ENCODE results near the gene UNKL.

Gene UNKL

DNA sequence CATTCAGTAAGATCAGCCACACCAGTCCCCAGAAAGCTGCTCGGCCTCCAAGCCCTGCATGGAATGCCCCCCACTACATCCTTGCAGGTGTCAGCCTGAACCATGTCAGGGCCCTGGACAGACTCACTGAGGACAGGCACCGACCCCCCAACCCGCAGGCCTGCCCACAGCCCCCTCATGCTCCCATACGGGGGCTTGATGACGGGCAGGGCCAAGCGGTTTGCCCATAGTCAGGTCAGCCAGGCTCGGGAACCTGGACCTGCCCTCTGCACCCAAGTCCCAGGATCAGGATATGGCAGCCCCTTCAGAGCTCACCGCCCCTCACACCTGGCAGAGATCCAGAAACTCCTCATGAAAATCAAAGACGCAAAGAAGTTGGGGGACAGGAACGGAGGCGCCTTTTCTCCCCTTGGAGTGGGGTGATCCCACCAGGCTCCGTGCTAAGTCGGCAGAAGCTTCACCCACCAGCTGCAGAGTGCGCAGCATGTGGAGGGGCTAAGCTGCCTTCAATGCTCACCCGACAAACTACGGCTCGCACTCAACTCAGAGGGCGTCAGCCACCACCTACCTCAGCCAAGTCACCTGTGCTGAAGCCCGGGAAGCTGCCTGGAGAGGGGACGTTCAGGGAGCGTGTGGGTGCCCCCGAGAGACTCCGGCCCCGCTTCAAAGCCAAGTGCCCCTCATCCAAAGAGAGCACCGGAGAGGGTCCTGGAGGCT lies 36.3 kb downstream of the UNKL start:
- DNase-seq (ENCODE audit: low read depth in 1 of 2, low spot score in 1 of 2) = no peak

DNA sequence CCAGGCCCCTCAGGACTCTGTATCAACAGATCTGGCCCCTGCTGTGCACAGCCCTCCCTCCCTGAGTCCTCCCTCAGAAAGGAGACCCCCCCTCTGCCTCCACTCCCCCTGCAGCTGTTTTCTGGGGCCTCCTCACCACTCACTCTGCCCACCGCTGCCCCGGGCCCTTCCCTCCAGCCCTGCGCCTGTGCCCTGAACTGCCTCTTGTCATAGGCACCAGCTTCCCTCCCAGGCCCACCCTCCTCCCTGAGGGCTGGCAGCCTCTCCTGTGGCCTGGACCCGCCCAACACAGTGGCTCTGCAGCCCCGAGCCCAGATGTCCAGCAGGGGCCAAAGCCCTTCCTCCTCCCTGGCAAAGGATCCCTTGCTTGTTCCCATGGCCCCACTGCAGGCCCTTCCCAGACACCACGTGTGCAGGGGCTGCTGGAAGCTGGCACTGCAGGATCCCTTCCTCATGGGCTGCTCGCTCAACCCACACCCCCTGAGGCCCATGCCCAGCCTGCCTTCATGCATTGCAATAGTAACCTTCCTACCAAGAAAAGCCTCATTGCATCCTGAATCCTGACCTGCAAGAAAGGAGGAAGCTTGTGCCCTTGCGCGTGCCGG lies 37.0 kb downstream of the UNKL start:
- no peak for DNase-seq (ENCODE audit: low read depth in 1 of 2, low spot score in 1 of 2)

DNA sequence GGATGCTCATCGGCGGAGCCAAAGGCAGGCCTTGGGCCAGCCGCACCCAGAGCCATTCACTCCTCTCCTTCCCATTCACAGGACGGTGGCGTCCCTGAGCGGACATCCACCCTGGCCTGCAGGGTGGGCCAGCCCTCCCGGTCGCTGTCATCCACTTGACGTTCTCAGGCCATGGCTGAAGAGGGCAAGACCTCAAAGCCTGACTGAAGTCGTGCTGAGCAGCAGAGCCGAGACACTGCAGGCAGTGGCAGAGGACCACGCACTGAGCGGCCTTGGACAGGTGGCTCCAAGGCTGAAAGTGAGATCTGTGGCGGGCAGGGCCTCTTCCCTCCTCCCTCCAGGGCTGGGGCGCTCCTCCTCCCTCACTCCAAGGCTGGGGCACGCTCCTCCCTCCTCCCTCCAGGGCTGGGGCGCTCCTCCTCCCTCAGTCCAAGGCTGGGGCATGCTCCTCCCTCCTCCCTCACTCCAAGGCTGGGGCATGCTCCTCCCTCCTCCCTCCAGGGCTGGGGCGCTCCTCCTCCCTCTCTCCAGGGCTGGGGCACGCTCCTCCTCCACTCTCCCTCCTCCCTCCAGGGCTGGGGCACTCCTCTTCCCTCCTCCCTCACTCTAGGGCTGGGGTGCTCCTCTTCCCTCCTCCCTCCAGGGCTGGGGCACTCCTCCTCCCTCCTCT lies 38.6 kb downstream of the UNKL start:
- no peak for DNase-seq (ENCODE audit: low read depth in 1 of 2, low spot score in 1 of 2)

DNA sequence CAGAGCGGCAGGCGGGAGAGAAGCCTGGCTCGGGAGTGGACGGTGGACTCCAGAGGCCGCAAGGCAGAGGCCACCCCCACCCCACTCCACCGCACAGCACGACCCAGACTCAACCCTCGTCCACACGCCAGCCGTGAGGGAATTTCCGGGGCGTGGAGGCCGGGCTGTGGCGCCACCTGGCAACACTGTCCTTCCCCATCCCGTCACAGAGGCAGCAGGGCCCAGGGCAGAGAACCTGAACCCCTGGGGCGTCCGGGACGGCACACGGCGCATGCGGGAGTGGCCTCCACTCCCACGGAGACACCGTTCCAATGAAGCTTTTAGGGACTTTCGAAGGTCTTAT lies 39.2 kb downstream of the UNKL start:
- DNase-seq (ENCODE audit: low read depth in 1 of 2, low spot score in 1 of 2) = no peak

DNA sequence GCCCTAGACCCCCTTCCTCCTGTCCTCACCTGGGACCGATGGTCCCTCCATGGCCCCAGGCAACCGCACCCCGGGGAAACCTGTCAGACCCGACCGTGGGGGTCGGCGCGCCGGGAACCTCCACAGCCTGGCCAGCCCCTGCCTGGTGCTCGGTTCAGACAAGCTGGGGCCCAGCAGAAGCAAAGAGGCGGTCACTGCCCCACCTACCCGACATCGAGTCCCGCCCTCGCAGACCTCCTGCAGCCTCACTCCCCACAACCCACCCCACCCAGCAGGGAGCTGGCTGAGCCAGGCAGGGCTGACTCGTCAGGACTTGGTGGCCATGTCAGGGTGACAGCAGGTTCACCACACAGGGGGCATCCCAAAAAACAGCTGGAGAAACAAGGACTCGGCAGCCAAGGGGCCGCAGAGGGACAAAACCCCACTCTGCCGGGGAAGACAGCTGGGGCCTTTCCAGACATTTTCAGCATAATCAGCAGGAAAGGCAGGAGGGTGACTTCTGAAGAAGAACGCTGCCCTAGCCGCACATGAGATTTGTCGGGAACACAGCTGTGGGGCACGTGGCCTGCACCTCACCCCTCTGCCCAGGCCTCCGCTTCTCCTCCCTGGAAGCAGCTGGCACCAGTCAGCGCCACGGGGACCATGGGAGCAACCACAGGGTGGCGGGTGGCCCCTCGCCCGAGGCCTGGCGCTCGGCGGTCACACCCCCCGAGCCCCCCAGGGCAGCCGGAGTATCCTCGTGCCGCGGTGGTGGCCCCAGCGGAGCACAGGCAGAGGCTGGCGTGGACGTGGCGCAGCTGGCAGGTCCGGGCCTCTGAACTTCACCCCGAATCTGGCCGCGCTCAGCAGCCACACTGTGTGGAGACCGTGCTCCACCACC lies 39.8 kb downstream of the UNKL start:
- no peak for DNase-seq (ENCODE audit: low read depth in 1 of 2, low spot score in 1 of 2)

DNA sequence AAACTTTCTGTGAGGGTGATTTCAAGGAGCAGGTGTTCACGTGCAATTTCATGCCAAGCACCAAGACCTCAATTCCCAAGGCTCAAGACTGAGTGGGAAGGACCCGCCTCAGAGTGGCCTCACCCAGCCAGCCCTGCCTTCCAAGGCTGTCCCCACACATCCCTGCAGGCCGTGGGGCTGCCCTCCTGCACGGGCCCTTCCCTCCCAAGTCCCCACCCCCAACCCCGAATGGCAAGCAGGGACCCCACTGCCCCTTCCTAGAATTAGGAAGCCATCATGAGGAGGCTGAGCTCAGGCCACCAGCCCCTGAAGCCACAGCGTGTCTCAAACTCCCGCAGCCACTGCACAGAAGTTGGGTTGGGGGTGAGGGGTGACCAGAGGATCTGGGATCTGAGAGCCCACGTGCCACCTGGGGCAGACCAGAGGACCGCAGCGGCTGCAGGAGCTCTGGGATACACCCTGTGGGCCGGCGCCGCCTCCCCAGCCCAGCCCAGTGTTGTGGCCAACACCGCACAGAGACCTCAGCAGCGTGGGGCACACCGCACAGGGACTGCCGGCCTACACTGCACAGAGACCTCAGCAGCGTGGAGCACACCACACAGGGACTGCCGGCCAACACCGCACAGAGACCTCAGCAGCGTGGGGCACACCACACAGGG lies 42.1 kb downstream of the UNKL start:
- DNase-seq (ENCODE audit: low read depth in 1 of 2, low spot score in 1 of 2) = no peak

DNA sequence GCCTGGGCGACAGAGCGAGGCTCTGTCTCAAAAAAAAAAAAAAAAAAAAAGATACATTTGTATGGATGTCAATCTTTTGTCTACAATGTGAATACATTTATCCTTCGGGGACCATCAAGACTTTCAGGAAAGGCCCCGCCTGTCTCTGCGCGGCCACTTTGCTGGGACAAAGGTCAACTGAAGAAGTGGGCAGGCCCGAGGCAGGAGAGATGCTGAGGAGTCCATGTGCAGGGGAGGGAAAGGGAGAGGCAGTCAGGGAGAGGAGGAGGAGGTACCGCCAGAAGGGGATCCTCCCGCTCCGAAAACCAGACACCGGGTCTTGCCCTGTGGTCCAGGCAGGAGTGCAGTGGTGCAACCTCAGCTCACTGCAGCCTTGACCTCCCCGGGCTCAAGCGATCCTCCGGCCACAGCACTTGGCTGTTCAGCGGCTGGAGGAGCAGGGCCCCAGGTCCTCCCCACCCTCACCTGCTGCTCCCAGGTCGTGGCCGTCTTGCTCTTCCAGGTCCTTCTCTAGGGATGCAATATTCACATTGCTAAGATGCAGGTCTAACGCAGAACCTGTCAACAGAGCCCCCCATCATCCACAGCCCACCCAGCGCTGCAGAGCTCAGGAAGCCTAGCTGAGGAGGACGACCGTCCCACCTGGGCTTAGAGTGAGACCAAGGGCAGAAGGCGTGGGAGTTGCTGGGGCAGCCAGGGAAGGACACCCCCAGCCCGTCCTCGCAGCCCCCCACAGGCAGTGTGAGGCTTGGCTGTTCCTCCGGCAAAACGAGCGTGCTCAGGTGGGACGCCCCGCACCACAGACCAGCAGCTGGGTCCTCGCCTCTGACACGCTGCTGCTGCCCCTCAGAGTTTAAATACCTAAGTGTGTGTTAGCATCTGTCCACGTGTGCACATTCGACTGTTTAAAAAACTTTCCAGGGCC lies 43.2 kb downstream of the UNKL start:
- no peak for DNase-seq (ENCODE audit: low read depth in 1 of 2, low spot score in 1 of 2)

DNA sequence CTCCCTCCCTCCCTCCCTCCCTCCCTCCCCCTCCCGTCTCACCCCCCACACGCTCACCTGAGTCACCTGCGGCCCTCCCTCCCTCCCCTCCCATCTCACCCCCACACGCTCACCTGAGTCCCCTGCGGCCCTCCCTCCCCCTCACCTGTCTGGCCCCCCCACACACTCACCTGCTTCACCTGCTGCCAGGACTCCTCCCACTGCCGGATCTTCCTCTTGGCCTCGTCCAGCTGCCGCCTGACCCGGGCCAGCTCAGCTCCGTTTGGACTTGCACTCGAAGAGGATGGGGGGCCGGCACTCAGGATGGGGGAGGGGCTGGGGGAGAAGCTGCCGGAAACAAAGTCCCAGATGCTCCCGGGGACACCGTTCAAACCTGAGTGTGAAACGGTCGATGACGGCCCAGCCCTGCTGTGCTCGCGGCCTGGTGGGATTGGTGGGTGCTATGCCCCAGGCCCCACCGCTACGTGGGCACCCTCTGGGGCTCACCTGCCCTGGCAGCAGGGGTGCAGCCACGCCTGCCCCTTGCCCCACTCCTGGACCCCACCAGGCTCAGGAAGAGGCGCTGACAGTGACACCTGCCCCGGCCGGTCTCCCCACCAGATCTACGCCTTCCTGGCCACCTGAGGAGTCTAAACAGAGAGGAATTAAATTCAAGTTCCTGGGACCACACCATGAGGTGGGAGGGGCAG lies 46.9 kb downstream of the UNKL start:
- no peak for DNase-seq (ENCODE audit: low read depth in 1 of 2, low spot score in 1 of 2)

DNA sequence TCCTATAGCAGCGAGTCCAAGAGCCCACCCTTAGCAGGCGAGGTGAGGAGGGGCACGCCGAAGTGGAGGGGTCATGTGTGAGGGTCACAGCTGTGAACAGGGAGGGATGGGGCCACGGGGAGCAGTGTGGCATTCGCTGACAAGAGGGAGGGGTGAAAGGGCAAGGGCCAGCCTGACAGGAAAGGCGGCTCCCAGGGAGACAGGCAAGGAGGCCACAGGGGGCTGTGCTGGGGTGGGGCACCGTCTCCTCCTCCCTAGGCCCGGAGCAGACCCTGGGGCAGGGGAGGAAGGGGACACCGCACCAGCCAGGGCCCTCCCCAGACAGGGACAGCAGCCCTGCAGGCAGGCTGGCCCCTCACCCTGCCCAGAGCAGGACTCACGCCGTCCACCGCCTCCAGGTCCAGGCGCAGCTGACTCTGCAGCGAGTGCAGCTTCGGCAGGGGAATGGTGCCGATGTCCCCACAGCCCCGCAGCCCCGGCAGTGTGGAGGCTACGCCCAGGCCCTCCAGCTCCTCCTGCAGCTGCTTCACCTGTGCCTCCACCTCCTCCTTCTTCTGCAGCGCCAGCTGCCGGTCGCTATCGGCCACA lies 47.7 kb downstream of the UNKL start:
- DNase-seq (ENCODE audit: low read depth in 1 of 2, low spot score in 1 of 2) = no peak

DNA sequence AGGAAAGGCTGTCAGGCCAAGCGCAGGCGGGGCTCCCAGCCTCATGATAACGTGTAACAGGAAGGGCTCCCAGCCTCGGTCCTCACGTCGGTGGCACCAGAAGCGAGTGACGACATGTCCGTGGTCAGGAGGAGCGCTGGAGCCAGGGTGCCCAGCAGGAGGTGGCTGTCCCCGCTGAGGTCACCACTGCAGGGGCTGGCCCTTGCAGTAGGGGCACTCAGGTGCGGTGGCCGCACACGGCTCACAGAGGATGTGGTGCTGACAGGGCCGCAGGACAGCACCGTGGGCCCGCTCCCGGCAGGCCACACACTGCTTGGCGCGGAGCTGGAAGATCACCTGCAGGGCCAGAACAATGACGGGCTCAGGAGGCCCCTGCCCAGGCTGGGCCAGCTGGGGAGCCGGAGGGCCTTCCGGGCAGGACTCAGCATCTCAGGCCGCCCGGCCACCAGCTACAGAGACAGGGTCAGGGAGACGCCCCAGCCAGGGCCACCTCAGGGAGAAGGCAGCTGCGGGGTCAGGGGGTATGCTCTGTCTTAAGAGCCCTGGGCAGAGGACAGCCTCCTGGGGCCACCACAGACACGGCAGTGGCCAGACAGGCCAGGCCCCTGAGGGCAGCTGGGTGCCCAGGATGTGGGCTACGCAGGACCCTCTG lies 48.3 kb downstream of the UNKL start:
- DNase-seq (ENCODE audit: low read depth in 1 of 2, low spot score in 1 of 2) = no peak

DNA sequence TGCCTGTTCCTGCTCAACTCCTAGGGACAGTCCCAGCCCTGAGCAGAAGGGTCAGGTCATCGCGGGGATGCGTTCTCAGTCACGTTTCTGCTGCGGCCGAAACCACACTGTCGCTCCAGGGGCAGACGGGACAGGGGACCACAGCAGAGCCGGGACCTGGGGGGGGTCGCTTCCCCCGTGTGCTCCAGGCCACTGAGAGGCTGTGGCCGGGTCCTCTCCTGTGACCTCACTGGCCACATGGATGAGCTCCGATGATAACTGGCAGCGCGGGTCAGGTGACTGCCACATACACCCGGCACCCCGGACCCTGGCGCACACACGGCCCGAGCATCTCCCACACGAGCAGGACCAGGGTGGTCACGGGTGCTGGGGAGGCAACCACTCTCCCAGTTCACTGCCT lies 50.0 kb downstream of the UNKL start:
- no peak for DNase-seq (ENCODE audit: low read depth in 1 of 2, low spot score in 1 of 2)

DNA sequence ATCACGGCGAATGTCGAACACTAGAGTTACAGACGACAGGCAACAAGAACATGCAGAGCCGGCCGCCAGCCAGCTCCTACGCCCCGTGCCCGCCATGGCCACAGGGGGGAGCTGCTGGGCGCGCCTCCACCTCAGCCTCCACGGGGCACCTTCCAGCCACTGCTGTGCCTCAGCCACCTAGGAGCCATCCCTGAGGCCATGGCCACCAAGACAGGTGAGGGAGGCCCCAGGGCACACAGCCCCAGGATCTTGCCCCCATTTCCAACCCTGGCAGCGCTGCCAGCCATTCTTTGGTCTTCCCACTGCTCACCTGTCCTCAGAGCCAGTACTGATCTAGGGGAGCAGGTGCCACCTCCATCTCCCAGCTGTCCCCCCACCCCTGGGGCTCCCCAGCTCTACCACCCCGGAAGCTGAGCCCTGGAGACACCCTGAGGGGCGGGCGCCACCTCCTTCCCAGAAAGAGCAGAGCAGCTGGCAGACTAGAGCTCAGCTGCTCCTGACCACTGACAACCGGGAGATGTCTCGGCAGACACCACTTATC lies 50.9 kb downstream of the UNKL start:
- peak; percentile 43 to 44 for DNase-seq (ENCODE audit: low read depth in 1 of 2, low spot score in 1 of 2)

DNA sequence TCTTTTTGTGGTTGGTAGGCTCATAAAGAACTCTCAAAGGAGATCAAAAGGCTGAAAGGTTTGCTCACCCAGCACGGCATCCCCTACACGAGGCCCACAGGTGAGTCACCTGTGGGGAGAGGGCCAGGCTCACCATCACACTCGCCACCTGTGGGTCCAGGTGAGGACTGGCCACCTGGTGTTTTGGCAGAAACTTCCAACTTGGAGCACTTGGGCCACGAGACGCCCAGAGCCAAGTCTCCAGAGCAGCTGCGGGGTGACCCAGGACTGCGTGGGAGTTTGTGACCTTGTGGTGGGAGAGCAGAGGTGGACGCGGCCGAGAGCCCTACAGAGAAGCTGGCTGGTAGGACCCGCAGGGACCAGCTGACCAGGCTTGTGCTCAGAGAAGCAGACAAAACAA lies 51.7 kb downstream of the UNKL start:
- no peak for DNase-seq (ENCODE audit: low read depth in 1 of 2, low spot score in 1 of 2)

DNA sequence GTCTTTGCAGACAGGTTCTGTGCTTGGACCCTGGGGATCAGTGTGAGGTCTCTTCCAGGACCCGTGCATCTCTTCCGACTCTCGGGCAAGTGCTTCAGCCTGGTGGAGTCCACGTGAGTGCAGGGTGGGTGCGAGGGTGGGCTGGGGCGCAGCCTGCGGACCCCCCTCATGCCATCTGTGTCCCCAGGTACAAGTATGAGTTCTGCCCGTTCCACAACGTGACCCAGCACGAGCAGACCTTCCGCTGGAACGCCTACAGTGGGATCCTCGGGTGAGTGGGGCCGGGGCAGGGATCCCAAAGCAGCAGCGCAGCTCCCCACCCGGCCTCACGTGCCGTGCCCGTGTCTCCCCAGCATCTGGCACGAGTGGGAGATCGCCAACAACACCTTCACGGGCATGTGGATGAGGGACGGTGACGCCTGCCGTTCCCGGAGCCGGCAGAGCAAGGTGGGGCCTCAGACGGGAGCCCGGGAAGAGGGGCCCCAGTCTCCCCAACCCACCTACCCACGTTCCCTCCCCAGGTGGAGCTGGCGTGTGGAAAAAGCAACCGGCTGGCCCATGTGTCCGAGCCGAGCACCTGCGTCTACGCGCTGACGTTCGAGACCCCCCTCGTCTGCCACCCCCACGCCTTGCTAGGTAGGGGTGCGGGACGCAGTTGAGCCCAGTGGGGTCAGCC lies 52.7 kb downstream of the UNKL start:
- no peak for DNase-seq (ENCODE audit: low read depth in 1 of 2, low spot score in 1 of 2)

DNA sequence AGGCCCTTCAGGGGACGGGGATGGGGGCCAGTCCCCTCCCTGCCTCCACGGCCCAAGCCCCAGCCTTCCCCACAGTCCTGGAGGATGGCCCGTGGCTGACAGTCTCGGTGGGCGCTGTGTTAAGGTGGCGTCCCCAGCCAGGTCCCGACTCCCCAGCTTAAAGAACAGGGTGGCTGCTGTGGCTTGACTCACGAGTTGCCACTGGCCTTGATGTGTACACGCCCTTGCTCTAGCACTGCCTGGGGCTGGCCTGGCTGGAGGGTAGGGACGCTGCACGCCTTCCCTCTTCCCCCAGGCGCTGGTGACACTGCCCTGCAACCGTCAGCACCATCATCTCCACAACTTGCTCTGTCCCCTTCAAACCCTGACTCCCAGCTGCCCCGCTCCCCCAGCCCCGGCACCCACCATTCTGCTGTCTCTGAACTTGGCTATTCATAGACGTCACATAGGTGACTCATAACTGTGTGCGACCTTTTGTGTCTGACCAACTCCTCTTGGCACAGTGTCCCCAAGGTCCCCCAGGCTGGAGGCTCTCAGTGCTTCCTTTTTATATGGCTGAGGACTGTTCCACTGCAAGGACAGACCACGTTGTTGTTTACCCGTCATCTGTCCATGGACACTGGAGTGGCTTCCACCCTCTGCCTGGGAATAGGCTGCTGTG lies 56.5 kb downstream of the UNKL start:
- DNase-seq (ENCODE audit: low read depth in 1 of 2, low spot score in 1 of 2) = no peak

DNA sequence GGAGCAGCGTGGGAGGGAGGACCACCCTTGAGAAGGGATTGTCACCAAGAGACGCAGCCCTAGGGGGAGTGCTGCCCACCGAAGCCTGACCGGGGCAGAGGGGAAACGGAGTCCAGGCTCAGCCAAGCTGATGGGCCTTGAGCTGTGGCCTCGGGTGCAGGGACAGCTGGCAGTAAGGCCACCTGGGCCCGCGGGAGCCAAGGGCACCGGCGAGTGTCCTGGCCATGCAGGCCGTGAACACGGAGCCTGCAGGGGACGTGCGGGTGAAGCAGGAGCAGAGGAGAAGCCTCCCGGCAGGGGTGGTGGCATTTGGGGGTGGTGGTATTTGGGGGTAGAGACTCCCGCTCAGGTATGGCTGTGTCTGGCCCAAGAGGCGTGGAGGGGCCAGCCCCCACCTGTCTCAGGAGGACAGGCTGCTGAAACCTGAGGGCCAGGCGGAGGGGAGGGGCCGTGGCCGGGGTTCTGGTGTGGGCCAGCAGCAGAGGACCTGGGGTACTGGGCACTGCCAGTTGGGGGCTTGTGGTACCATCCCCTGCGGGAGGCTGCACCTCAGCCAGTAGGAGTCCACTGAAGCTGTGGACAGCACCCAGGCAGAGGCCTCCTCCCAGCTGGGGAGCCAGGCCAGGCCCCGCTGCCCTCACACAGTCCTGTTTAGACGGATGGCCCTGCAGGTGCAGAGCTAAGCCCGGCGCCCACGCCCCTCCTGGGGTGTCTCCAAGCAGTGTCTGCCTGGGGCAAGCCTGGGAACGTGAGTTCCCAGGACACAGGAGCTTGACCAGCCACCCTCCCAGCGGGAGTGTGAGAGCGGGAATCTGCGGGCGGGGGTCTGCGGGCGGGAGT lies 58.2 kb downstream of the UNKL start:
- DNase-seq (ENCODE audit: low read depth in 1 of 2, low spot score in 1 of 2) = no peak
